Heart left ventricle (tissue), 13 donors: ENCODE measurements around the gene GCLC.

Source experiments
- CTCF ChIP-seq, 12 donors: fragments of 200-600 bp; sonication (generic) in 4 of 12; IDR thresholded peaks; one replicate each; pipeline versions ENCODE4 v1.5.0 to v1.8.0; 2018 to 2022; ENCODE audit warnings: antibody characterized with exemption in 12 of 12, mild to moderate bottlenecking in 5 of 12
- POLR2A ChIP-seq, 2 donors: fragments of 450-650 bp; IDR thresholded peaks; one replicate each; pipeline ENCODE4 v1.6.1; 2017; ENCODE audit warnings: antibody characterized with exemption in 2 of 2, mild to moderate bottlenecking in 2 of 2, moderate library complexity in 2 of 2
- donor health status: ischemic (EF 13 %, LVEDD 7.1; RV severe dilation, severe dysfunction).
- donor health status: DM: no; HTN: yes; CAD: no.
- donor health status: DM: no; HTN: no; CAD: no.
- donor health status: ischemic (EF 25% LVEDD 6.9; RV normal size, moderate dysfunction).
- donor health status: ischemic (EF 25% LVEDD 5.7; RV mildly dilated, moderate dysfunction).
- donor health status: ischemic (EF 35%, LVEDD 5.7; RV mildly dilated, moderate dysfunction).
- donor health status: nonischemic (EF 11% LVEDD 7.7; RV severe dilation, severe dysfunction).
- donor health status: DM: yes; HTN: yes; CAD: no.
- donor health status: PGD.
- donor health status: ischemic (EF 29% LVEDD 5.4; RV normal size, mild dysfunction).
- donor health status: nonischemic (EF 23%, LVEDD 6.1; RV moderate dilation, normal function).

- TF ChIP-seq POLR2A (IDR thresholded peaks at IDR 0.05) (no peak), CTCF (IDR thresholded peaks at IDR 0.05) (no peak)
These were observed 27.9 kb downstream of the GCLC start for GRCh38 chr6:53517021-53517420.
